Testis (tissue), 2 donors: Measurements from ENCODE around the gene CELF6.

Source experiments
- CTCF ChIP-seq, 3 experiments: fragments of 450-650 bp in 2 of 3; fragments of 200-600 bp in 1 of 3; sonication (generic) in 1 of 3; IDR thresholded peaks; one replicate each; pipeline ENCODE4 v1.5.1; 2016 to 2019; ENCODE audit warnings: antibody characterized with exemption in 3 of 3, mild to moderate bottlenecking in 2 of 3, moderate library complexity in 1 of 3
- POLR2A ChIP-seq: fragments of 450-650 bp; IDR thresholded peaks from one replicate; pipeline ENCODE4 v1.6.1; 2017; ENCODE audit warnings: antibody characterized with exemption, mild to moderate bottlenecking, moderate library complexity

DNA sequence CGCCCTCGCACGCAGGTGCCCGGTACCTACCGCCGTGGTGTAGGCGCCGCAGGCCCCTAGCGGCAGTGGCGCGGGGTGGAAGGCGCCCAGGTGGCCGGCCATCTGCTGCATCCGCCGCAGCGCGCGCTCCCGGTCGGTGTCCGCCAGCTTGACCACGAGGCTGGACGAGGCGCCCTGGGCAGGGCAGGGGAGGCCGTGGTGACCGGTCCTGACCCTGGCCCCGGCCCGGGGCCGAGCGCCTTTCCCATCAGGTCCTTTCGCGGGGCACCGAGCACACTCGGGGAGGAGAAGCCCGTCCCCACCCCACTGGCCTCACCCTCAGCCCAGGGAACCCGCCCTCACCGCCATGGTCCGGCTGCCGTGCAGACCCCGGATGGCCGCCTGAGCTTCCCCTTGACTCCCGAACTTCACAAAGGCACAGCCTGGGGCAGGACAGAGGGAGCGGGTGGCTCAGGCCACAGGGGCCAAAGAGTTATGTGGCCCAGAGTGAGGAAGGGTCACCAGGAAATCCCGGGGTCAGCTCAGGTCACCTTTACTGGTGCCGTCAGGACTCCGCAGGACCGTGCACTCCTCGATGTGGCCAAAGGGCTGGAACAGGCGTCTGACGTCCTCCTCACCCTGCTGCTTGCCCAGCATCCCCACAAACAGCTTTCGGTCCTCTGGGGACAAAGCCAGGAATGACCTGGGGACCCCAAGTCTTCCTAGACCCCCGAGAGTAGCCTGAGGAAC lies 30.2 kb downstream of the CELF6 start:
- TF ChIP-seq CTCF (IDR thresholded peaks at IDR 0.05), result no peak
- no peak for TF ChIP-seq POLR2A
